ENCODE measurements around the gene EEFSEC. TPM values are rescaled to one million over a fixed set of nuclear protein-coding genes. Genes with fewer than 3 reads are reported as not detected.

EEFSEC gene
- polyA plus RNA-seq, 1 donor from 2014 or later, result 4.6 TPM

DNA sequence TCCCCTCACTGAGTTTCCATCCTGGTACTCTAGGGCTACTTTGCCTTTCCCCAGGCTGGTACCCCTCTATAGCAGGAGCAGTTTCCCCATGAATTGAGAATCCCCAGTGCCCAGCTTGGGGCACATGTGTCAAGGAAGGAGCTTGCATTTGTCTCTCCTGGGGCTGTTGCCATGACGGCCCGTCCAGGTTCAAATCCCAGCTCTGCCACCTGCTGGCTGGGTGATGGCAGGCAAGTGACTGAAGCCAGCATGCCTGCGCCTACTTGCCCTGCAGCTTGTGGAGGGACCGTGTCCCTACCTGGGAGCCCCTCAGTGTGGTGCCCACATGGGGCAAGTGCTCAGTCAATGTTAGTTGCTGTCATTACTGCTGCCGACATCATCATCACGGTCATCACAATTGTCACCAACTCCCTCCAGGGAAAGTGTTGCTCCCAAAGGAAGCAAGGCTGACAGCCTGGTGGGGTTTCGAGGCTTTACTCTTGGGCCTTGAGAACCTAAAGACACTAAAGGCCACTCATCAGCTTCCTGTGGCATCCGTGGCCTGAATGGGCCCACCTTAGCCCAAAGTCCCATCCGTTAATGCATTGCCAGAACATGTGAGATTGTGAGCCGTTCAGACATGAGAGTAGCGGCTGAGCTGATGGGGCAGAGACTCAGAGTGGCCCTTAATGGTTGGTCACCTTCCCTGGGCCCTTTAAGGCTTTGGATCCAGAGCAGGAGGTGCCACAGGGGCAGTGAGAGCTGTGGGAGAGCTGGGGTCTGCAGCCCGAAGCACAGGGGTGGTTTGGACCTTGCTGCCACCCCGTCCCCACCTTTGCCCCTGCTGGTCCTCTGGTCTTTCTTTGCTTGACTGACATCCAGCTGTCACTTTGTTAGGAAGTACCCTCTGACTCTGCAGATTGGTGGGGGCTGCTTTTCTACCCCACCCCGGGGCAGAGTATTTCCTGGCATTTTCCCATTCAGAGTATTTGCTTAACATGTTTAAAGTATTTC is 169.0 kb downstream of the EEFSEC start:
- TF ChIP-seq, protein P1, sequence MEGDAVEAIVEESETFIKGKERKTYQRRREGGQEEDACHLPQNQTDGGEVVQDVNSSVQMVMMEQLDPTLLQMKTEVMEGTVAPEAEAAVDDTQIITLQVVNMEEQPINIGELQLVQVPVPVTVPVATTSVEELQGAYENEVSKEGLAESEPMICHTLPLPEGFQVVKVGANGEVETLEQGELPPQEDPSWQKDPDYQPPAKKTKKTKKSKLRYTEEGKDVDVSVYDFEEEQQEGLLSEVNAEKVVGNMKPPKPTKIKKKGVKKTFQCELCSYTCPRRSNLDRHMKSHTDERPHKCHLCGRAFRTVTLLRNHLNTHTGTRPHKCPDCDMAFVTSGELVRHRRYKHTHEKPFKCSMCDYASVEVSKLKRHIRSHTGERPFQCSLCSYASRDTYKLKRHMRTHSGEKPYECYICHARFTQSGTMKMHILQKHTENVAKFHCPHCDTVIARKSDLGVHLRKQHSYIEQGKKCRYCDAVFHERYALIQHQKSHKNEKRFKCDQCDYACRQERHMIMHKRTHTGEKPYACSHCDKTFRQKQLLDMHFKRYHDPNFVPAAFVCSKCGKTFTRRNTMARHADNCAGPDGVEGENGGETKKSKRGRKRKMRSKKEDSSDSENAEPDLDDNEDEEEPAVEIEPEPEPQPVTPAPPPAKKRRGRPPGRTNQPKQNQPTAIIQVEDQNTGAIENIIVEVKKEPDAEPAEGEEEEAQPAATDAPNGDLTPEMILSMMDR (IDR thresholded peaks at IDR 0.05; ENCODE audit: poor library complexity, severe bottlenecking), result no peak
- TF ChIP-seq RAD21 (conservative IDR thresholded peaks at IDR 0.05) (no peak), EZH2 (IDR thresholded peaks at IDR 0.05; ENCODE audit: borderline replicate concordance, insufficient read depth, low read length, poor library complexity, severe bottlenecking) (no peak), TAF1 (IDR thresholded peaks at IDR 0.05; ENCODE audit: low read depth) (no peak), EP300 (conservative IDR thresholded peaks at IDR 0.05; ENCODE audit: poor library complexity, severe bottlenecking) (no peak), POLR2AphosphoS5 (IDR thresholded peaks at IDR 0.05) (no peak), MXI1 (conservative IDR thresholded peaks at IDR 0.05; ENCODE audit: poor library complexity, severe bottlenecking) (no peak), SMC3 (conservative IDR thresholded peaks at IDR 0.05; ENCODE audit: poor library complexity) (no peak)
- TF ChIP-seq, protein P2, sequence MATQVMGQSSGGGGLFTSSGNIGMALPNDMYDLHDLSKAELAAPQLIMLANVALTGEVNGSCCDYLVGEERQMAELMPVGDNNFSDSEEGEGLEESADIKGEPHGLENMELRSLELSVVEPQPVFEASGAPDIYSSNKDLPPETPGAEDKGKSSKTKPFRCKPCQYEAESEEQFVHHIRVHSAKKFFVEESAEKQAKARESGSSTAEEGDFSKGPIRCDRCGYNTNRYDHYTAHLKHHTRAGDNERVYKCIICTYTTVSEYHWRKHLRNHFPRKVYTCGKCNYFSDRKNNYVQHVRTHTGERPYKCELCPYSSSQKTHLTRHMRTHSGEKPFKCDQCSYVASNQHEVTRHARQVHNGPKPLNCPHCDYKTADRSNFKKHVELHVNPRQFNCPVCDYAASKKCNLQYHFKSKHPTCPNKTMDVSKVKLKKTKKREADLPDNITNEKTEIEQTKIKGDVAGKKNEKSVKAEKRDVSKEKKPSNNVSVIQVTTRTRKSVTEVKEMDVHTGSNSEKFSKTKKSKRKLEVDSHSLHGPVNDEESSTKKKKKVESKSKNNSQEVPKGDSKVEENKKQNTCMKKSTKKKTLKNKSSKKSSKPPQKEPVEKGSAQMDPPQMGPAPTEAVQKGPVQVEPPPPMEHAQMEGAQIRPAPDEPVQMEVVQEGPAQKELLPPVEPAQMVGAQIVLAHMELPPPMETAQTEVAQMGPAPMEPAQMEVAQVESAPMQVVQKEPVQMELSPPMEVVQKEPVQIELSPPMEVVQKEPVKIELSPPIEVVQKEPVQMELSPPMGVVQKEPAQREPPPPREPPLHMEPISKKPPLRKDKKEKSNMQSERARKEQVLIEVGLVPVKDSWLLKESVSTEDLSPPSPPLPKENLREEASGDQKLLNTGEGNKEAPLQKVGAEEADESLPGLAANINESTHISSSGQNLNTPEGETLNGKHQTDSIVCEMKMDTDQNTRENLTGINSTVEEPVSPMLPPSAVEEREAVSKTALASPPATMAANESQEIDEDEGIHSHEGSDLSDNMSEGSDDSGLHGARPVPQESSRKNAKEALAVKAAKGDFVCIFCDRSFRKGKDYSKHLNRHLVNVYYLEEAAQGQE (IDR thresholded peaks at IDR 0.05; ENCODE audit: borderline replicate concordance), result no peak
- Histone ChIP-seq H3F3A (ENCODE audit: insufficient read depth, low read length, poor library complexity, severe bottlenecking) (no peaks in the 10 kb centered on the region), H2AFZ (ENCODE audit: low read depth, low read length) (no peak overlapping the region)

DNA sequence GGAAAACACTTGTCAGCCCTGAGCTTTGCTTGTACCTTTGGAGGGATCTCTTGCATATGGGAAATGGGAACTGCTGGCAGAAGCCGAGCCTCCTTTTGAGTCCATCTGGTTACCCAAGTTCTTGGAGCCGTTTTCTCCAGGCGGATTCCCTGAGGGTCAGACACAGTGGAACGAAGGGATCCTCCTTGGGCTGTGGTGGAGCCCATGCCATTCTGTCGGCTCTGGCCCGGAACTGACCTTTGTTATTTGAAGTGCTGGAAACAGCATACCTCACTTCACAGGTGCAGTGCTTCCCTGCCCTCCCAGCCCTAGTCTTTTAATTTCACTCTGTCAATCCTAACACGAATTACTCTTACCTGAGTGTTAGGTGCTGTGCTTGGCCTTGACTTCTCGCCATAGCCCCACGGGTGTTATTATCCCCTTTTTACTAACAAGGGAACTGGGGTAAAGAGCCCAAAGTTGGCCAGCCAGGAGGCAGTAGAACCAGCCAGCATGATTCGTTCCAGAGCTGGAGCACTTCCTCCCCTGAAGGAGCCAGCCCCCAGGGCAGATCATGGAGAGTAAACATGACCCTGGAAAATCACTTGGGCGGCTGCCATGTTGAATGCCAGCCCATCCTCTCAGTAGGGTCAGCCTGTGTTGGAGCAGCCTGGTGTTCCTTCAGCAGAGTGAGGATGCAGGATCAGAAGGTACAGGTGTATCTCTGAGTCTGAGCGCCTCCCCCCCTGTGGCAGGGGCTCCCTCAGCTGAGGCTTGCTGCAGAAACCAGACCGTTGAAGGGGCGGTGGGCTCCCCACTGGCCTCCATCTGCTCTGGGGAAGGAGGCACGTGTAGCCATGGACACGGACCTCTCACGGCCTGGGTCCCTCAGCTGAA is 170.2 kb downstream of the EEFSEC start:
- no peaks in the 10 kb centered on the region for H3K27me3 ChIP-seq (ENCODE audit: insufficient read depth, low read depth, low read length)
- no peak overlapping the region for H3K4me2 ChIP-seq (ENCODE audit: low read length)
- no peaks in the 10 kb centered on the region for H3K36me3 ChIP-seq (ENCODE audit: insufficient read depth, low read length)
- TF ChIP-seq SMC3 (conservative IDR thresholded peaks at IDR 0.05; ENCODE audit: poor library complexity), result no peak
- no peak for TF ChIP-seq POLR2AphosphoS5 (IDR thresholded peaks at IDR 0.05)
- no peak for TF ChIP-seq EZH2 (IDR thresholded peaks at IDR 0.05; ENCODE audit: borderline replicate concordance, insufficient read depth, low read length, poor library complexity, severe bottlenecking)
- TF ChIP-seq, protein P2 (IDR thresholded peaks at IDR 0.05; ENCODE audit: borderline replicate concordance), result no peak
- TF ChIP-seq EP300 (conservative IDR thresholded peaks at IDR 0.05; ENCODE audit: poor library complexity, severe bottlenecking), result no peak
- TF ChIP-seq MXI1 (conservative IDR thresholded peaks at IDR 0.05; ENCODE audit: poor library complexity, severe bottlenecking), result no peak
- no peak for TF ChIP-seq TAF1 (IDR thresholded peaks at IDR 0.05; ENCODE audit: low read depth)
- TF ChIP-seq RAD21 (conservative IDR thresholded peaks at IDR 0.05), result no peak
- TF ChIP-seq, protein P1 (IDR thresholded peaks at IDR 0.05; ENCODE audit: poor library complexity, severe bottlenecking), result no peak
- no peak overlapping the region for H3K4me3 ChIP-seq (ENCODE audit: low read length)
- no peaks in the 10 kb centered on the region for H4K20me1 ChIP-seq (ENCODE audit: insufficient read depth)
- no peak overlapping the region for H2AFZ ChIP-seq (ENCODE audit: low read depth, low read length)
- H3K9ac ChIP-seq (ENCODE audit: low read length), result no peak overlapping the region
- no peaks in the 10 kb centered on the region for H3F3A ChIP-seq (ENCODE audit: insufficient read depth, low read length, poor library complexity, severe bottlenecking)
- H3K27ac ChIP-seq (ENCODE audit: low read length), result no peak overlapping the region
- no peaks in the 10 kb centered on the region for H3K9me3 ChIP-seq (ENCODE audit: low read length)
- H3K79me2 ChIP-seq (replicated peaks; ENCODE audit: insufficient read depth, low read length), result no peaks in the 10 kb centered on the region
- no peaks in the 10 kb centered on the region for H3K9me2 ChIP-seq (ENCODE audit: insufficient read depth, low read length)

More for the DNA sequence above, 169.0 kb downstream of the EEFSEC start:
- Histone ChIP-seq H3K9me3 (ENCODE audit: low read length) (no peaks in the 10 kb centered on the region), H3K79me2 (replicated peaks; ENCODE audit: insufficient read depth, low read length) (no peaks in the 10 kb centered on the region), H3K4me3 (ENCODE audit: low read length) (no peak overlapping the region), H4K20me1 (ENCODE audit: insufficient read depth) (no peaks in the 10 kb centered on the region), H3K9ac (ENCODE audit: low read length) (no peak overlapping the region), H3K36me3 (ENCODE audit: insufficient read depth, low read length) (no peaks in the 10 kb centered on the region), H3K27ac (ENCODE audit: low read length) (no peak overlapping the region), H3K4me2 (ENCODE audit: low read length) (no peak overlapping the region), H3K9me2 (ENCODE audit: insufficient read depth, low read length) (no peaks in the 10 kb centered on the region), H3K27me3 (ENCODE audit: insufficient read depth, low read depth, low read length) (no peaks in the 10 kb centered on the region)

Measured in neural cell (in vitro differentiated cells).